ENCODE results near the gene NELFE.
"Not testable (repeated sequence)": the region's sequence is repeated elsewhere in the genome, so short reads cannot be mapped to it uniquely, and the experiment has no call there.

NELFE gene

GRCh38 chr6:31980195-31980876, 21.6 kb upstream of the NELFE start:
- not testable (repeated sequence) for H3K27ac Mint-ChIP-seq, H3K4me1 Mint-ChIP-seq, H3K4me3 Mint-ChIP-seq, H3K9me3 Mint-ChIP-seq, ATAC-seq, H3K27me3 Mint-ChIP-seq
- H3K36me3 Mint-ChIP-seq, result peaks cover 18% of the 10 kb centered on the region

- H3K9me3 Mint-ChIP-seq, result no peaks in the 10 kb centered on the region
- no peak overlapping the region for H3K27ac Mint-ChIP-seq
- H3K4me3 Mint-ChIP-seq, result no peak overlapping the region
- peaks cover 7% of the 10 kb centered on the region for H3K4me1 Mint-ChIP-seq
- peaks cover 18% of the 10 kb centered on the region for H3K36me3 Mint-ChIP-seq
- no peaks in the 10 kb centered on the region for H3K27me3 Mint-ChIP-seq
- no peak for ATAC-seq
Observed at GRCh38 chr6:31979238-31979898, 20.6 kb upstream of the NELFE start.

- H3K4me3 Mint-ChIP-seq, result no peak overlapping the region
- no peaks in the 10 kb centered on the region for H3K27me3 Mint-ChIP-seq
- ATAC-seq, result no peak
- H3K27ac Mint-ChIP-seq, result no peak overlapping the region
- H3K36me3 Mint-ChIP-seq, result peaks cover 18% of the 10 kb centered on the region
- peaks cover 12% of the 10 kb centered on the region for H3K4me1 Mint-ChIP-seq
- H3K9me3 Mint-ChIP-seq, result no peaks in the 10 kb centered on the region
Observed at GRCh38 chr6:31978831-31979230, 20.1 kb upstream of the NELFE start.

DNA sequence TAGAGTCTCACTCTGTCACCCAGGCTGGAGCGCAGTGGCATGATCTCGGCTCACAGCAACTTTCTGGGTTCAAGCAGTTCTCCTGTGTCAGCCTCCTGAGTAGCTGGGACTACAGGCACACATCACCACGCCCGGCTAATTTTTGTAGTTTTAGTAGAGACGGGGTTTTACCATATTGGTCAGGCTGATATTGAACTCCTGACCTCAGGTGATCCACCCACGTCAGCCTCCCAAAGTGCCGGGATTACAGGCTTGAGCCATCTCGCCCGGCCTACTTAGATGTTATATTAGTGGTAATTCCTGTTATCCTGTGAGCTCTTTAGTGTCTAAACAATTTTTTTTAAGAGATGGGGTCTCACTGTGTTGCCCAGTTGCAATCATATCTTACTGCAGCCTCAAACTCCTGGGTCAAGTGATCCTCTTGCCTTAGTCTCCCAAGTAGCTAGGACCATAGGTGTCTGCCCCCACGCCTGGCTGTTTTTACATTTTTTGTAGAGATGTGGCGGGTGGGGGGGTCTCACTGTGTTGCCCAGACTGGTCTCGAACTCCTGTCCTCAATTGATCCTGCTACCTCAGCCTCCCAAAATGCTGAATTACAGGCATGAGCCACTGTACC, 19.2 kb upstream of the NELFE start:
- no peak overlapping the region for H3K4me3 Mint-ChIP-seq
- no peak for ATAC-seq
- H3K27me3 Mint-ChIP-seq, result no peaks in the 10 kb centered on the region
- peaks cover 21% of the 10 kb centered on the region for H3K4me1 Mint-ChIP-seq
- H3K9me3 Mint-ChIP-seq, result no peaks in the 10 kb centered on the region
- H3K27ac Mint-ChIP-seq, result no peak overlapping the region
- peaks cover 18% of the 10 kb centered on the region for H3K36me3 Mint-ChIP-seq

DNA sequence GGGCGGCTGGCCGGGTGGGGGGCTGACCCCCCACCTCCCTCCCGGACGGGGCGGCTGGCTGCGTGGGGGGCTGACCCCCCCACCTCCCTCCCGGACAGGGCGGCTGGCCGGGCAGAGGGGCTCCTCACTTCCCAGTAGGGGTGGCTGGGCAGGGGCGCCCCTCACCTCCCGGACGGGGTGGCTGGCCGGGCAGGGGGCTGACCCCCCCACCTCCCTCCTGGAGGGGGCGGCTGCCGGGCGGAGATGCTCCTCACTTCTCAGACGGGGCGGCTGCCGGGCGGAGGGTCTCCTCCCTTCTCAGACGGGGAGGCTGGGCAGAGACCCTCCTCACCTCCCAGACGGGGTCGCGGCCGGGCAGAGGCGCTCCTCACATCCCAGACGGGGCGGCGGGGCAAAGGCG, 17.3 kb upstream of the NELFE start:
- not testable (repeated sequence) for H3K27me3 Mint-ChIP-seq, ATAC-seq, H3K27ac Mint-ChIP-seq, H3K4me3 Mint-ChIP-seq, H3K9me3 Mint-ChIP-seq
- Mint-ChIP-seq H3K4me1 (peaks cover 29% of the 10 kb centered on the region), H3K36me3 (peaks cover 18% of the 10 kb centered on the region)

DNA sequence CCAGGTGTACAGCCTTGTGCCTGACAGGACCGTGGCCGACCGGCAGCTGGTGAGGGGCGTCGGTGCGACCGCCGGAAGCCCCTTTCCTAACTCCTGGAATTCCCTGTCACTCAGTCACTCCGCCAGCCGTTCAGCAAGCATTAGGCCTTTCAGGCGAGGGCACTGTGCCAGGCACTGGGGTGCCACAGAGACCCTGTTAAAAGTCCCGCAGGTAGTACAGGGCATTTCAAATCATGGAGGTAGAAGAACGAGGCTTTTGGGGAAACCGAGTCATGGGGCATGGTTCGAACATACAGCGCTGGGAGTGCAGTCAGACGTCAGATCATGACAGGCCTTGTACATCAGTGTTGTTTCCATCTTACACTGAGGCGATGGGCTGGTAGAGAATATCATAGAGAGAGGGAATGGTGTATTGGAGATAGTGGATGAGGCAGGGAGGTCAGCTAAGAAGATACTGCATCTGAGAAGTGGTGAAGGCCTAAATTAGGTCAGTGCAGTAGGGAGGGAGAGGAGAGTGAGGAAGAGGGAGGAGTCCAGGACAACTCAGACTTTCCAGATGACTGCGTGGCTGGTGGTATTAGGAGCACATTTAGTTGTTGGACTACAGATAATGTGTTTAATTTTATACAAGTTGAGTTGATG, 14.1 kb upstream of the NELFE start:
- H3K27ac Mint-ChIP-seq, result peak overlapping the region; percentile 94
- peaks cover 43% of the 10 kb centered on the region for H3K4me1 Mint-ChIP-seq
- no peaks in the 10 kb centered on the region for H3K9me3 Mint-ChIP-seq
- peak overlapping the region; percentile 89 for H3K4me3 Mint-ChIP-seq
- no peak for ATAC-seq
- no peaks in the 10 kb centered on the region for H3K27me3 Mint-ChIP-seq
- peaks cover 27% of the 10 kb centered on the region for H3K36me3 Mint-ChIP-seq

GRCh38 chr6:31971993-31972708, 13.4 kb upstream of the NELFE start, which contains the start of gene DXO:
Gene DXO (minus strand): TSS chr6:31972138. CDS start chr6:31971675, 463 bp downstream.
- Mint-ChIP-seq H3K36me3 (peaks cover 34% of the 10 kb centered on the region), H3K27me3 (no peaks in the 10 kb centered on the region), H3K4me3 (peak within 1 kb of the TSS; percentile 89), H3K4me1 (peaks cover 49% of the 10 kb centered on the region), H3K27ac (peak within 1 kb of the TSS; percentile 94), H3K9me3 (no peaks in the 10 kb centered on the region)
- peak; percentile 98 for ATAC-seq

- Mint-ChIP-seq H3K9me3 (no peaks in the 10 kb centered on the region), H3K36me3 (peaks cover 41% of the 10 kb centered on the region), H3K4me3 (peak overlapping the region; percentile 89), H3K27me3 (no peaks in the 10 kb centered on the region), H3K27ac (peak overlapping the region; percentile 94), H3K4me1 (peaks cover 55% of the 10 kb centered on the region)
- ATAC-seq, result no peak
Observed at GRCh38 chr6:31971279-31971992, 12.7 kb upstream of the NELFE start.

DNA sequence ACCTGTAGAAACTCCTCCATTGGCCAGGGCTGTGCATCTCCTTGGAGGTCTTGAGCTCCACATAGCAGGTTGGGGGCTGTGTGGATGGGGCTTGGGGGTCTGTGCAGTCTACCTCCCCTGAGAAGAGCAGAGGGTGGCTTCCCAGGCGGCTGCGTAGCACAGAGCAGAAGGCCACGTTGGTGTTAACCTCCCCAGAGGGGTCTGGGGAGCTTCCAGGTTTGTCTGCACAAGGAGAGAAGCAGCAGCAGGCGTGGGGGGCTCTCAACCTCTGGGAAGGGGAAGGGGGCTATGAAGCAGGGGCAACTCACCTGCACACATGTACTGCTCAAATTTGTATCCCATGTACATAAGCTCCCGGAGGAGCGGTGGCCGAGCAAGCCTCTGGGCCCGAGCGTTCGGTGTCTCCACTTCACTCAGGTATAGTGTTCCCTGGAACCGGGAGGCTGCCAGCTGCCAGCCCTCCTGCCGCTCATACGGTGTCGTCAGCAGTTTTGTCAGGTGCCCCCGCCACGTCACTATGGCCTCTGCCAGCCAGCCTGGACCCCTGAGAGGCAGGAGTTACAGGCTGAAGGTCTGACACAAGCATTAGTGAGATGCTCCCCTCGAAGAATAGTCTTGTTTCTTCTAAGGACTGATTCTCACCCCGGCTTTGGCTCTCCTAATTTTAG, 12.0 kb upstream of the NELFE start:
- ATAC-seq, result no peak
- H3K36me3 Mint-ChIP-seq, result peaks cover 47% of the 10 kb centered on the region
- peak overlapping the region; percentile 94 for H3K27ac Mint-ChIP-seq
- peak overlapping the region; percentile 89 for H3K4me3 Mint-ChIP-seq
- no peaks in the 10 kb centered on the region for H3K27me3 Mint-ChIP-seq
- H3K9me3 Mint-ChIP-seq, result no peaks in the 10 kb centered on the region
- peaks cover 55% of the 10 kb centered on the region for H3K4me1 Mint-ChIP-seq

DNA sequence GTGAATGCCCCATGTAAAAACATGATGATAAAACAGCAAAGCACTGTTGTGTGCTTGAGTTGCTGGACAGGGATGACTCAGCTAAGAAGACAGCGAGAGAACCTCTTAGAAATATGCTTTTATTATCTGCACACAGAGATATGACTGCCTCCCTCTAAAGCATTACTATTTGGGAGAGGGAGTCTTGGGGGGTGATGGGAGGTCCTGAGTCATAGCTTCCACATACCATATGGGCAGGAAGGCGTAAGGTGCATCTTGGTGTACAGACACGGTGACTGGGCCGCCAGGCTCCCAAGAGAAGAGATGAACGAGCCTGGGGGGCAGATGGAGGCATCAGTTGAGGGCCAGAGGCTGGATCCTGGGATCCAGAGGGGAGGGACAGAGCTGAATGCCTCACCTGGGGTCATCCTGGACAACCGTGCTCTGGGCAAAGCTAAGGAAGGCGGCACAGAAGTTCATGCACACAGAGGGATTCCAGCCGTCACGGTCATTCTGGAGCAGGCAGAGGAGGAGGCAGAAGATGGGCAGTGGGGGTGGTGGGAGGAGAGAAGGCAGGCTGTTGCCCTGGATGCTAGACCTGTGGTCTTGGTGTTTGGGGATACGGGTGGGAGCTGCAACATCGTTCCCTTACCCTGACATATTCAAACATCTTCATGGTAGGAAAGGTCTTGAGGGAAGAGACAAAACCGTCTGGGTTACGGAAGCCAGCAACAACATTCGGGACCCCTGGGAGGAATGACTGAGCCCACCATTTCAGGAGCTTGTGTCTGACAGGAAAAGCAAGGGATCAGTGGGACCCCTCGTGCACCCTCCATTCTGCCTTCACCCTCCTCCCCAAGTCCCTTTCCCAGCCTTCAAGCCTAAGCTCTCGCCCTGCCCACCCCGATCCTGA, 11.2 kb upstream of the NELFE start:
- Mint-ChIP-seq H3K4me1 (peaks cover 55% of the 10 kb centered on the region), H3K9me3 (no peaks in the 10 kb centered on the region), H3K27me3 (no peaks in the 10 kb centered on the region), H3K4me3 (peak overlapping the region; percentile 89), H3K27ac (peak overlapping the region; percentile 94), H3K36me3 (peaks cover 48% of the 10 kb centered on the region)
- ATAC-seq, result no peak

DNA sequence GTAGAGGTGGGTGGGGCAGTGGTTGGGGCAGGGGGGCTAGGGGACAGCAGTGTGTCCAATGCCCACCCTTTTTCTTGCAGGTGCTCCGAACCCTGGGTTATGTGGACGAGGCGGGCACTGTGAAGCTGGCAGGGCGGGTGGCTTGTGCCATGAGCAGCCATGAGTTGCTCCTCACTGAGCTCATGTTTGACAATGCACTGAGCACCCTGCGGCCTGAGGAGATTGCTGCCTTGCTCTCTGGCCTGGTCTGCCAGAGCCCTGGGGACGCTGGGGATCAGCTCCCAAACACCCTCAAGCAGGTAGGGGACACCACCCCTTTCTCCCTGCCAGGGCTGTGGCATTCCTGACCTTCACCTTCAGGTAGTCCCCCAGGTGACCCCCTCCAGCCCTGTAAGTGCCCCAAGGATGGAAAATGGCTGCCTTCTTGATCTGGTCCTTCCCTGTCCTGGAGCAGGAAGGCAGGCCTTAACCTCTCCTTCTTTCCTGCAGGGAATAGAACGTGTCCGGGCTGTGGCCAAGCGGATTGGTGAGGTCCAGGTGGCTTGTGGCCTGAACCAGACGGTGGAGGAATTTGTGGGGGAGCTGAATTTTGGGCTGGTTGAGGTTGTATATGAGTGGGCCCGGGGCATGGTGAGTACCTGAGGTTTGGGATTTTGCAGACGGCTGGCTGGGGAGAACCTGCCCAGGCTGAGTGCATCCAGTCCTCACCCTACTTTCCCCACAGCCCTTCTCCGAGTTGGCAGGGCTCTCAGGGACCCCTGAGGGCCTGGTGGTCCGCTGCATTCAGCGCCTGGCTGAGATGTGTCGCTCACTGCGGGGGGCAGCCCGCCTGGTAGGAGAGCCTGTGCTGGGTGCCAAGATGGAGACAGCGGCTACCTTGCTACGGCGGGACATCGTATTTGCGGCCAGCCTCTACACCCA, 10.3 kb upstream of the NELFE start:
- Mint-ChIP-seq H3K27me3 (no peaks in the 10 kb centered on the region), H3K9me3 (no peaks in the 10 kb centered on the region), H3K27ac (peak overlapping the region; percentile 94), H3K36me3 (peaks cover 54% of the 10 kb centered on the region), H3K4me1 (peaks cover 52% of the 10 kb centered on the region), H3K4me3 (no peak overlapping the region)
- ATAC-seq, result no peak

DNA sequence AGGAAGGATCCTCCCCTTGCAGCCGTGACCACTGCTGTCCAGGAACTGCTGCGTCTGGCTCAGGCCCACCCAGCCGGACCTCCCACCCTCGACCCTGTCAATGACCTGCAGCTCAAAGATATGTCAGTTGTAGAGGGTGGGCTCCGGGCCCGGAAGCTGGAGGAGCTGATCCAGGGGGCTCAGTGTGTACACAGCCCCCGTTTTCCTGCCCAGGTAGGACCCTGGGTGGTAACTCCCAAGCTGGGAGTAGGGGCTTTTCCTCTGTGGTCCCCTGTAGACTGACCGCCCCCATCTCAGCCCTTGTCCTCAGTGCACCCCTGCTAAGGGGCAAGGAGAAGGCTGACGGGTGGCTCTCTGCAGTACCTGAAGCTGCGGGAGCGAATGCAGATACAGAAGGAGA, 9.6 kb upstream of the NELFE start:
- no peak overlapping the region for H3K27ac Mint-ChIP-seq
- H3K4me3 Mint-ChIP-seq, result no peak overlapping the region
- peaks cover 61% of the 10 kb centered on the region for H3K36me3 Mint-ChIP-seq

More for the DNA sequence above, 9.6 kb upstream of the NELFE start:
- no peaks in the 10 kb centered on the region for H3K9me3 Mint-ChIP-seq
- no peaks in the 10 kb centered on the region for H3K27me3 Mint-ChIP-seq
- ATAC-seq, result no peak
- H3K4me1 Mint-ChIP-seq, result peaks cover 45% of the 10 kb centered on the region

Measured in stimulated activated memory B cell treated with anti-CD40 and anti-IgM and Interleukin-4, amounts not matched to agents 10 μg/mL and 1 μg/mL and 100 μg/mL, for 72 hours (primary cell).